B cell (primary cell): ENCODE measurements around the gene B4GALT1. TPM values are rescaled to one million over a fixed set of nuclear protein-coding genes. Genes with fewer than 3 reads are reported as not detected.

Source experiments
- ATAC-seq: fragments of 200-7000 bp; cut with Tn5 transposase; one replicate; pipeline ENCODE4 v1.10.0; 2021; ENCODE audit warnings: low read depth, mild to moderate bottlenecking, moderate number of reproducible peaks, moderate library complexity
- CTCF ChIA-PET: fragments of 350-600 bp; sonication (Branson Sonifier 250); formaldehyde crosslinking; loops from one replicate; lab custom pipeline; 2021; ENCODE audit warnings: antibody characterized with exemption, inconsistent platforms; lab: Charles Lee
- POLR2A ChIA-PET: fragments of 350-600 bp; sonication (Branson Sonifier 250); formaldehyde crosslinking; loops from one replicate; lab custom pipeline; 2021; ENCODE audit warnings: antibody characterized with exemption; lab: Charles Lee
- DNase-seq: peaks from one replicate; pipeline ENCODE4 v3.0.0; 2013
- H2AFZ ChIP-seq: 2 replicates; pipeline ENCODE4 v1.6.1; 2012; ENCODE audit warnings: mild to moderate bottlenecking, low read depth, low read length; ENCODE audit not compliant: insufficient read depth, poor library complexity, severe bottlenecking
- H3K27ac ChIP-seq, 2 donors: 1 replicate in 1 of 2; 2 replicates in 1 of 2; pipeline ENCODE4 v1.5.1; 2012 to 2013; ENCODE audit warnings: low read length in 2 of 2, mild to moderate bottlenecking in 2 of 2, moderate library complexity in 1 of 2
- H3K27me3 ChIP-seq, 4 experiments: fragments of 200-600 bp in 1 of 4; sonication (generic) in 1 of 4; replicated peaks in 1 of 4; 1 replicate in 2 of 4; 2 replicates in 2 of 4; pipeline versions ENCODE4 v1.6.1 to v1.7.0; 2013 to 2016; ENCODE audit warnings: low read length in 3 of 4, mild to moderate bottlenecking in 2 of 4, mixed read lengths in 1 of 4, moderate library complexity in 1 of 4; ENCODE audit not compliant: insufficient read depth in 4 of 4, control insufficient read depth in 3 of 4; ENCODE audit errors: control extremely low read depth in 1 of 4
- H3K36me3 ChIP-seq, 2 experiments: replicated peaks in 1 of 2; 1 replicate in 1 of 2; 2 replicates in 1 of 2; pipeline versions ENCODE4 v1.6.1 to v1.7.1; 2013; ENCODE audit warnings: low read length in 1 of 2; ENCODE audit not compliant: insufficient read depth in 2 of 2, control insufficient read depth in 1 of 2; ENCODE audit errors: control extremely low read depth in 1 of 2, extremely low read depth in 1 of 2
- H3K4me1 ChIP-seq, 2 donors: fragments of 200-600 bp in 1 of 2; sonication (generic) in 1 of 2; 1 replicate in 1 of 2; 2 replicates in 1 of 2; pipeline versions ENCODE4 v1.5.1 to v1.6.1; 2013 to 2017; ENCODE audit warnings: low read length in 2 of 2; ENCODE audit not compliant: control insufficient read depth in 2 of 2, insufficient read depth in 2 of 2
- H3K4me2 ChIP-seq: replicated peaks from 2 replicates; pipeline ENCODE3; 2012; ENCODE audit warnings: mild to moderate bottlenecking, low read depth, low read length; ENCODE audit not compliant: poor library complexity, severe bottlenecking
- H3K4me3 ChIP-seq, 5 experiments: fragments of 200-600 bp in 1 of 5; sonication (generic) in 1 of 5; 1 replicate in 3 of 5; 2 replicates in 2 of 5; pipeline versions ENCODE4 v1.5.1 to v1.7.0; 2011 to 2016; ENCODE audit warnings: low read length in 4 of 5, mild to moderate bottlenecking in 4 of 5, low read depth in 2 of 5, control low read depth in 1 of 5, moderate library complexity in 1 of 5; ENCODE audit not compliant: insufficient read depth in 1 of 5; ENCODE audit errors: control extremely low read depth in 1 of 5, extremely low read depth in 1 of 5
- H3K79me2 ChIP-seq: fragments of 200-600 bp; sonication (generic); one replicate; pipeline ENCODE4 v1.6.0; 2016; ENCODE audit warnings: low read length; ENCODE audit not compliant: control insufficient read depth, insufficient read depth
- H3K9ac ChIP-seq: fragments of 200-600 bp; sonication (generic); 2 replicates; pipeline ENCODE4 v1.6.1; 2017; ENCODE audit warnings: mild to moderate bottlenecking, low read length, moderate library complexity
- H3K9me3 ChIP-seq, 3 donors: one replicate each; pipeline versions ENCODE4 v1.6.1 to v1.7.1; 2013; ENCODE audit warnings: low read length in 2 of 3; ENCODE audit not compliant: control insufficient read depth in 2 of 3, insufficient read depth in 1 of 3; ENCODE audit errors: control extremely low read depth in 1 of 3
- H4K20me1 ChIP-seq: 2 replicates; pipeline ENCODE4 v1.6.0; 2012; ENCODE audit warnings: mild to moderate bottlenecking, low read length; ENCODE audit not compliant: insufficient read depth, control insufficient read depth, poor library complexity, severe bottlenecking
- H3K27ac Mint-ChIP-seq: one replicate; pipeline ENCODE4 v1.8.0; 2021; ENCODE audit warnings: mixed read lengths
- H3K27me3 Mint-ChIP-seq: one replicate; pipeline ENCODE4 v1.8.0; 2021; ENCODE audit warnings: mixed read lengths
- H3K4me1 Mint-ChIP-seq: one replicate; pipeline ENCODE4 v1.8.0; 2021; ENCODE audit warnings: mixed read lengths
- H3K4me3 Mint-ChIP-seq: one replicate; pipeline ENCODE4 v1.8.0; 2021; ENCODE audit warnings: mixed read lengths
- H3K9me3 Mint-ChIP-seq: one replicate; pipeline ENCODE4 v1.8.0; 2022; ENCODE audit warnings: mixed read lengths; ENCODE audit not compliant: insufficient read depth
- CTCF ChIP-seq: fragments of 200-600 bp; IDR thresholded peaks from one replicate; pipeline ENCODE4 v1.8.0; 2022; ENCODE audit warnings: antibody characterized with exemption, mild to moderate bottlenecking
- EZH2 ChIP-seq: IDR thresholded peaks from 2 replicates; pipeline ENCODE4 v1.6.1; 2012; ENCODE audit warnings: borderline replicate concordance, low read depth, mild to moderate bottlenecking, moderate library complexity, low read length; ENCODE audit not compliant: insufficient read depth, poor library complexity, severe bottlenecking
- WGBS: methylation state at CpG from one replicate; pipeline ENCODE4 v1.1.5; 2013; ENCODE audit warnings: missing lambda C conversion rate; ENCODE audit not compliant: insufficient coverage; 5-methylcytosine and 5-hydroxymethylcytosine counted together
- intact Hi-C: fragments of 100-400 bp; cut with micrococcal nuclease; formaldehyde crosslinking; loops from one replicate; pipeline ENCODE4 v1.10.0; 2022
- polyA plus RNA-seq: library from polyadenylated mRNA; depleted of rRNA; stranded (reverse); fragments of >200 nt; gene quantifications from 2 replicates; pipeline ENCODE4 v1.2.3, GENCODE V29; 2012
- total RNA-seq, 2 donors: library from RNA; stranded (reverse); fragments of 120-200 nt in 1 of 2; gene quantifications; 1 replicate in 1 of 2; 2 replicates in 1 of 2; pipeline versions ENCODE4 v1.2.3 to v1.2.4, GENCODE V29; 2013 to 2022

Gene B4GALT1
- total and polyA plus RNA-seq, 2 donors (not counting 1 experiment from before 2014, with no cell fraction given) = 49.2 to 201 TPM

GRCh38 chr9:33209394-33209793 lies 42.3 kb upstream of the B4GALT1 start:
- Mint-ChIP-seq H3K4me1 (peaks cover 4% of the 10 kb centered on the region), H3K4me3 (no peak overlapping the region), H3K27ac (no peak overlapping the region), H3K9me3 (no peaks in the 10 kb centered on the region), H3K27me3 (no peaks in the 10 kb centered on the region)
- H4K20me1 ChIP-seq = no peaks in the 10 kb centered on the region
- no CpG with 5 or more reads among the region's 1 CpG for WGBS
- CTCF ChIA-PET = interaction anchor here (0.9 kb wide), 1 partner anchor 17 kb away, joined by 3 read pairs; no protein-coding TSS in a partner anchor
- no peak overlapping the region for H3K4me2 ChIP-seq
- intact Hi-C loops = loop anchor here (10.0 kb wide), 1 partner anchor 55 kb away; the partner anchor contains the start of genes BAG1 and CHMP5
- H3K27me3 ChIP-seq = peaks cover 0 to 3% (median 0%) of the 10 kb centered on the region in 4 experiments
- no peaks in the 10 kb centered on the region for H3K79me2 ChIP-seq
- H3K9ac ChIP-seq = no peak overlapping the region
- no peak overlapping the region for H2AFZ ChIP-seq
- H3K36me3 ChIP-seq = no peaks in the 10 kb centered on the region
- TF ChIP-seq EZH2 (no peak), CTCF (no peak)
- no peaks in the 10 kb centered on the region for H3K9me3 ChIP-seq
- ATAC-seq = no peak
- POLR2A ChIA-PET = no interaction called here
- no peak overlapping the region for H3K27ac ChIP-seq
- H3K4me3 ChIP-seq = no peak overlapping the region
- no peaks in the 10 kb centered on the region for H3K4me1 ChIP-seq
- DNase-seq = no peak

- Mint-ChIP-seq H3K4me1 (peaks cover 20% of the 10 kb centered on the region), H3K4me3 (peak overlapping the region; percentile 86), H3K27me3 (no peaks in the 10 kb centered on the region), H3K27ac (peak overlapping the region; percentile 87), H3K9me3 (no peaks in the 10 kb centered on the region)
- H3K27me3 ChIP-seq = no peaks in the 10 kb centered on the region
- intact Hi-C loops = loop anchor here (1.0 to 10.0 kb wide), 5 partner anchors 23 to 121 kb away; partner anchors contain the start of genes B4GALT1, BAG1 and CHMP5
- no peaks in the 10 kb centered on the region for H3K36me3 ChIP-seq
- H3K79me2 ChIP-seq = no peaks in the 10 kb centered on the region
- POLR2A ChIA-PET = interaction anchor here (0.9 to 3.4 kb wide), 4 partner anchors 9 to 95 kb away, joined by 3 to 14 read pairs (median 8); partner anchors contain the start of gene B4GALT1
- TF ChIP-seq EZH2 (no peak), CTCF (no peak)
- H3K9ac ChIP-seq = no peak overlapping the region
- no peaks in the 10 kb centered on the region for H4K20me1 ChIP-seq
- DNase-seq (peak; percentile 91), ATAC-seq (peak; percentile 99)
- peak overlapping the region in 1 of 2 donors; percentile 39 for H3K27ac ChIP-seq
- H3K4me3 ChIP-seq = peak overlapping the region in 1 of 5 experiments; percentile 4
- peaks cover 14 to 16% of the 10 kb centered on the region in 2 donors for H3K4me1 ChIP-seq
- no peaks in the 10 kb centered on the region for H3K9me3 ChIP-seq
- CTCF ChIA-PET = interaction anchor here (0.6 to 3.3 kb wide), 13 partner anchors 9 to 1912 kb away, joined by 3 to 28 read pairs (median 4); partner anchors contain the start of gene B4GALT1
- H2AFZ ChIP-seq = peak overlapping the region; percentile 12
- 18% methylated on average over 6 of the region's 11 CpGs for WGBS
- H3K4me2 ChIP-seq = peak overlapping the region; percentile 64
Measured at GRCh38 chr9:33202552-33203201, 35.5 kb upstream of the B4GALT1 start.
